Stimulated activated CD4-positive, alpha-beta T cell treated with anti-CD3 and anti-CD28 coated beads, Interleukin-4, amount 100 ng/mL, for 4 hours (primary cell): ENCODE measurements around the gene SVEP1.
"Not testable (repeated sequence)": the region's sequence is repeated elsewhere in the genome, so short reads cannot be mapped to it uniquely, and the experiment has no call there.

ENCODE experiments used
- DNase-seq, 2 experiments: peaks; one replicate each; pipeline ENCODE4 v3.0.0-alpha.2; 2020

The SVEP1 gene

GRCh38 chr9:110575945-110576344 lies 3.6 kb downstream of the SVEP1 start:
- DNase-seq, result no peak

- DNase-seq, result no peak
Observed at GRCh38 chr9:110575169-110575568, 4.4 kb downstream of the SVEP1 start.

GRCh38 chr9:110573305-110573704 lies 6.2 kb downstream of the SVEP1 start:
- DNase-seq, result no peak

- DNase-seq, result no peak
Observed at GRCh38 chr9:110571801-110572483, 7.6 kb downstream of the SVEP1 start.

- no peak for DNase-seq
Observed at GRCh38 chr9:110566156-110566555, 13.4 kb downstream of the SVEP1 start.

GRCh38 chr9:110561826-110562225 lies 17.7 kb downstream of the SVEP1 start:
- DNase-seq, result no peak

- DNase-seq, result no peak
Observed at GRCh38 chr9:110559869-110560268, 19.7 kb downstream of the SVEP1 start.

GRCh38 chr9:110555551-110556331 lies 23.8 kb downstream of the SVEP1 start:
- DNase-seq, result no peak

GRCh38 chr9:110546411-110546871 lies 33.1 kb downstream of the SVEP1 start:
- DNase-seq, result no peak

GRCh38 chr9:110545705-110546104 lies 33.8 kb downstream of the SVEP1 start:
- DNase-seq, result no peak

GRCh38 chr9:110543631-110544051 lies 35.9 kb downstream of the SVEP1 start:
- DNase-seq, result no peak

GRCh38 chr9:110541950-110542349 lies 37.6 kb downstream of the SVEP1 start:
- DNase-seq, result no peak

- no peak for DNase-seq
Observed at GRCh38 chr9:110538647-110539041, 40.9 kb downstream of the SVEP1 start.

GRCh38 chr9:110537841-110538646 lies 41.5 kb downstream of the SVEP1 start:
- no peak for DNase-seq

GRCh38 chr9:110536822-110537221 lies 42.7 kb downstream of the SVEP1 start:
- DNase-seq, result no peak

- not testable (repeated sequence) for DNase-seq
Observed at GRCh38 chr9:110534162-110534561, 45.4 kb downstream of the SVEP1 start.

GRCh38 chr9:110532908-110533665 lies 46.5 kb downstream of the SVEP1 start:
- no peak for DNase-seq

- DNase-seq, result no peak
Observed at GRCh38 chr9:110531776-110532175, 47.8 kb downstream of the SVEP1 start.

GRCh38 chr9:110531241-110531640 lies 48.3 kb downstream of the SVEP1 start:
- not testable (repeated sequence) for DNase-seq

GRCh38 chr9:110528645-110529044 lies 50.9 kb downstream of the SVEP1 start:
- DNase-seq, result no peak

GRCh38 chr9:110526426-110526825 lies 53.1 kb downstream of the SVEP1 start:
- DNase-seq, result no peak

- no peak for DNase-seq
Observed at GRCh38 chr9:110521206-110521605, 58.3 kb downstream of the SVEP1 start.
